ENCODE measurements around the gene STAG1.
A peak's percentile ranks its signal among the peaks of the same experiment; 100 is the strongest.

Gene STAG1

DNA sequence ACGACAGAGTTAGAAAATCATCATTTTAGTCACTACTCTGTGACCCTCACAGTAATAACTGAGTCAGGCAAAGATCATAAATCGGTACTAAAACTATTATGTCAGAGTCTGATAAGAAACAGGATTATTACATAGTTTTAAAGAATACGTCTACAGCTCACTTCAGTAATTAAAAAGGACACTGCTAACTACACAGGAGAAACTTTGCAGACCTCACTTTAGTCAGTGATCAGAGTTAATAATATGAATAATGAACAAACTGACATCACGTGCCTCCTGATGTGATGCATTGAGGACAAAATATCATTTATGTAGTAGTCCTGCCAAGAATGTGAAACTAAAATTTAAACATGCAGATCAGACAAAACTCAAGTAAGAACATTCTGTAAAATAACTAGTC lies 339.9 kb downstream of the STAG1 start:
- TF ChIP-seq, protein P1, sequence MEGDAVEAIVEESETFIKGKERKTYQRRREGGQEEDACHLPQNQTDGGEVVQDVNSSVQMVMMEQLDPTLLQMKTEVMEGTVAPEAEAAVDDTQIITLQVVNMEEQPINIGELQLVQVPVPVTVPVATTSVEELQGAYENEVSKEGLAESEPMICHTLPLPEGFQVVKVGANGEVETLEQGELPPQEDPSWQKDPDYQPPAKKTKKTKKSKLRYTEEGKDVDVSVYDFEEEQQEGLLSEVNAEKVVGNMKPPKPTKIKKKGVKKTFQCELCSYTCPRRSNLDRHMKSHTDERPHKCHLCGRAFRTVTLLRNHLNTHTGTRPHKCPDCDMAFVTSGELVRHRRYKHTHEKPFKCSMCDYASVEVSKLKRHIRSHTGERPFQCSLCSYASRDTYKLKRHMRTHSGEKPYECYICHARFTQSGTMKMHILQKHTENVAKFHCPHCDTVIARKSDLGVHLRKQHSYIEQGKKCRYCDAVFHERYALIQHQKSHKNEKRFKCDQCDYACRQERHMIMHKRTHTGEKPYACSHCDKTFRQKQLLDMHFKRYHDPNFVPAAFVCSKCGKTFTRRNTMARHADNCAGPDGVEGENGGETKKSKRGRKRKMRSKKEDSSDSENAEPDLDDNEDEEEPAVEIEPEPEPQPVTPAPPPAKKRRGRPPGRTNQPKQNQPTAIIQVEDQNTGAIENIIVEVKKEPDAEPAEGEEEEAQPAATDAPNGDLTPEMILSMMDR (conservative IDR thresholded peaks at IDR 0.05; ENCODE audit: control insufficient read depth, insufficient read depth, low read depth, low read length), result no peak
- no peak for DNase-seq (ENCODE audit: low read depth)
- no peak overlapping the region for H3K4me3 ChIP-seq (ENCODE audit: control insufficient read depth, low read depth, low read length)

GRCh38 chr3:136409549-136409948 lies 342.6 kb downstream of the STAG1 start:
- DNase-seq (ENCODE audit: low read depth), result no peak
- H3K4me3 ChIP-seq (ENCODE audit: control insufficient read depth, low read depth, low read length), result no peak overlapping the region
- TF ChIP-seq, protein P1 (conservative IDR thresholded peaks at IDR 0.05; ENCODE audit: control insufficient read depth, insufficient read depth, low read depth, low read length), result no peak

- TF ChIP-seq, protein P1 (conservative IDR thresholded peaks at IDR 0.05; ENCODE audit: control insufficient read depth, insufficient read depth, low read depth, low read length), result no peak
- peak; percentile 15 for DNase-seq (ENCODE audit: low read depth)
- H3K4me3 ChIP-seq (ENCODE audit: control insufficient read depth, low read depth, low read length), result no peak overlapping the region
These were observed 348.1 kb downstream of the STAG1 start for GRCh38 chr3:136404056-136404455.

DNA sequence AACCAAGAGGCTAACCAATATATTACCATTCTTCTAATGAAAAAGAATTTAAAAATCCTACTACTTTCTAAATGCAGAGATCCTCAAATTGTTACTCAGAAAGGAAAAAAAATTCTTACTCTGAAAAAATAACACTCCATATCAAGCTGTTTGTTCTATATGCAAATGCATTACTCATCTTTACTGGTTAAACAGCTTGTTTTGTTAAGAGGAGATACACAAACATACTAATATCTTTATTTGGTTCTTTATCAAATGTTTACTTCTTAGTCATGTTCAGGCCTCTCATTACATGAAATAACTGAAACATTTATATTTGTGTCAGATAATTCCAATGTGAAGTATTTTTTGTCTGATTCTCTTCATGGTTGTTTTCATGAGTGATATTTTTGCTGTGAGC lies 355.3 kb downstream of the STAG1 start:
- peak; percentile 11 for DNase-seq (ENCODE audit: low read depth)

DNA sequence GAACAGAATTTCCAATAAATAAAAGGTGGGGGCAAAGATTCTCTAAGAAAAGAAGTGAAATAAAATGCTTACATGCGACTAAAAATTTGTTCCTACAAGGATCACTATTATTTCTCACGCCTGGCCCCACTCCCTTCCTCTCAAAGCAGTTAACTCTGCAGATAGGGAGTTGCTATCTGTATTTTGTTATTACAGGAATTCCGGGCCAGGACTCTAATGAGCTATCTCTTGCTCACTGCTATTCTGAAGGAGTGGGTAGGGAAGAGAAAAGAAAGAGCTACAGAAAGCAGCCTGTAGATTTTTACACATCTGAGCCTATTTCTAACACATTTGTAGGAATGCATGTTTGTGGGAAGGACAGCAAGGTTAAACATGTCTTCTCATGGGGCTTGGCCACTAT lies 361.6 kb downstream of the STAG1 start:
- no peak overlapping the region for H3K4me3 ChIP-seq (ENCODE audit: control insufficient read depth, low read depth, low read length)

More for the DNA sequence above, 355.3 kb downstream of the STAG1 start:
- TF ChIP-seq, protein P1 (conservative IDR thresholded peaks at IDR 0.05; ENCODE audit: control insufficient read depth, insufficient read depth, low read depth, low read length), result no peak
- no peak overlapping the region for H3K4me3 ChIP-seq (ENCODE audit: control insufficient read depth, low read depth, low read length)

GRCh38 chr3:136387031-136387430 lies 365.1 kb downstream of the STAG1 start:
- TF ChIP-seq, protein P1 (conservative IDR thresholded peaks at IDR 0.05; ENCODE audit: control insufficient read depth, insufficient read depth, low read depth, low read length), result no peak
- DNase-seq (ENCODE audit: low read depth), result no peak
- no peak overlapping the region for H3K4me3 ChIP-seq (ENCODE audit: control insufficient read depth, low read depth, low read length)

More for the DNA sequence above, 361.6 kb downstream of the STAG1 start:
- DNase-seq (ENCODE audit: low read depth), result no peak
- TF ChIP-seq, protein P1 (conservative IDR thresholded peaks at IDR 0.05; ENCODE audit: control insufficient read depth, insufficient read depth, low read depth, low read length), result no peak

GRCh38 chr3:136385457-136385856 lies 366.7 kb downstream of the STAG1 start:
- no peak overlapping the region for H3K4me3 ChIP-seq (ENCODE audit: control insufficient read depth, low read depth, low read length)
- TF ChIP-seq, protein P1 (conservative IDR thresholded peaks at IDR 0.05; ENCODE audit: control insufficient read depth, insufficient read depth, low read depth, low read length), result no peak
- DNase-seq (ENCODE audit: low read depth), result no peak

All from fibroblast of mammary gland (primary cell).